GM18498 (cell line): ENCODE results near the gene FSHR.

Experiments used
- ATAC-seq: cut with Tn5 transposase; IDR thresholded peaks from one replicate; pipeline ENCODE4 v1.9.1; 2021; ENCODE audit warnings: mild to moderate bottlenecking, moderate library complexity; ENCODE audit not compliant: unreplicated experiment

FSHR gene

GRCh38 chr2:49033394-49034185, 120.7 kb downstream of the FSHR start:
- no peak for ATAC-seq

GRCh38 chr2:49032936-49033335, 121.4 kb downstream of the FSHR start:
- ATAC-seq = no peak

- no peak for ATAC-seq
Observed at GRCh38 chr2:49032126-49032525, 122.2 kb downstream of the FSHR start.

- ATAC-seq = no peak
Observed at GRCh38 chr2:49029406-49029805, 124.9 kb downstream of the FSHR start.

GRCh38 chr2:49028101-49028500, 126.2 kb downstream of the FSHR start:
- peak; percentile 94 for ATAC-seq

- ATAC-seq = no peak
Observed at GRCh38 chr2:49026706-49027105, 127.6 kb downstream of the FSHR start.

GRCh38 chr2:49021271-49021670, 133.0 kb downstream of the FSHR start:
- ATAC-seq = no peak

- no peak for ATAC-seq
Observed at GRCh38 chr2:49005261-49005660, 149.1 kb downstream of the FSHR start.

- peak; percentile 49 for ATAC-seq
Observed at GRCh38 chr2:49004036-49004626, 150.2 kb downstream of the FSHR start.

- no peak for ATAC-seq
Observed at GRCh38 chr2:49003201-49003600, 151.1 kb downstream of the FSHR start.

- no peak for ATAC-seq
Observed at GRCh38 chr2:49002750-49003149, 151.6 kb downstream of the FSHR start.

- no peak for ATAC-seq
Observed at GRCh38 chr2:49000695-49001094, 153.6 kb downstream of the FSHR start.

- ATAC-seq = no peak
Observed at GRCh38 chr2:48998449-48998848, 155.9 kb downstream of the FSHR start.

- no peak for ATAC-seq
Observed at GRCh38 chr2:48993576-48993975, 160.7 kb downstream of the FSHR start.

GRCh38 chr2:48991415-48992131, 162.7 kb downstream of the FSHR start:
- ATAC-seq = no peak

- no peak for ATAC-seq
Observed at GRCh38 chr2:48984922-48985321, 169.4 kb downstream of the FSHR start.

- ATAC-seq = no peak
Observed at GRCh38 chr2:48983551-48983950, 170.8 kb downstream of the FSHR start.

GRCh38 chr2:48982887-48983435, 171.4 kb downstream of the FSHR start:
- ATAC-seq = no peak

- ATAC-seq = no peak
Observed at GRCh38 chr2:48980846-48981245, 173.5 kb downstream of the FSHR start.

- no peak for ATAC-seq
Observed at GRCh38 chr2:48979691-48980090, 174.6 kb downstream of the FSHR start.

GRCh38 chr2:48978131-48978530, 176.2 kb downstream of the FSHR start:
- ATAC-seq = no peak

GRCh38 chr2:48971801-48972200, 182.5 kb downstream of the FSHR start:
- no peak for ATAC-seq
